NCI-H187 (cell line): ENCODE measurements around the gene AMMECR1.
A peak's percentile ranks its signal among the peaks of the same experiment; 100 is the strongest.
"Not testable (repeated sequence)": the region's sequence is repeated elsewhere in the genome, so short reads cannot be mapped to it uniquely, and the experiment has no call there.

ENCODE experiments used
- DNase-seq, 2 experiments: peaks; one replicate each; lab custom pipeline; 2025; lab: John Stamatoyannopoulos, UW

Gene AMMECR1

DNA sequence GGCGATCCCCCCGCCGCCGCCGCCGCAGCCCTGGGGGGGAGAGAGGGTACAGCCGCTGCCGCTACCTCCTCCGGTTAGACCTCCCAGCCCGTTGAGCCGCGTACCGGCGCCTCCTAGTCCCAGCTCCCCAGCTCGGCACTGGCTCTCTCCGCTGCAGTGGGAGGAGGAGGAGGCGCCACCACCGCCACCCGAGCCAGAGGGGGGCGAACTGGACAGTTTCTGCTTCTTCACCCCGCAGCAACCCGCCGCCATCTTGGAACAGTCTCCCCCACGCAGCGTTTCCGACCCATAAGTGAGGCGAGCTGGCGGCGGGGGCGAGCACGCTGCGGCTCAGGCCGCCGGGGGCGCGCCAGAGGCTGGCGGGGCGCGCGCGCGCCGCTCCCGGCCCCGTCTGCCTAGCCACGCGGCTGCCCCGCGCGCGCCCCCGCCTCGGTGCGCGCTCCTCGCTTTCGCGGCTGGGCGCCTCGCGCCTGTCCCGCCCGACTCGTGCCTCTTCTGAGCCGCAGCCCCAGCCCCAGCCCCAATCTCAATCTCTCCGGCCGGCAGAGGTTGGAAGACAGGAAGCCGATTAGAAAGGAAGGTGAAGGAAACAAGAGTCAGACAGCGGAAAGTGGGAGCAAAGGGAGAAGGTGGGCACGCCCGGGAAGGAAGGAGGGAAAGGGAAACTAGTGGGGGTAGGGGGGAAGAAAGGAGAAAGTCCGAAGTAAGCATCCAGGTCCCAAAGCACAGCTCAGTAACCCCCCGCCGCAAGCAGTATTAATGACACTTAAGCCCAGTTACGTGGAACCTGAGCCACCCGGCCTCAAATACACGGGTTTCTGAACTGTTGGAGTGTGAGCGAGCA is at the start of gene AMMECR1:
AMMECR1 (minus strand) TSS at position 266 of the 844 bp plus-strand sequence; CDS start at position 252, 14 bp downstream.
- DNase-seq: peak; percentile 68 to 78

DNA sequence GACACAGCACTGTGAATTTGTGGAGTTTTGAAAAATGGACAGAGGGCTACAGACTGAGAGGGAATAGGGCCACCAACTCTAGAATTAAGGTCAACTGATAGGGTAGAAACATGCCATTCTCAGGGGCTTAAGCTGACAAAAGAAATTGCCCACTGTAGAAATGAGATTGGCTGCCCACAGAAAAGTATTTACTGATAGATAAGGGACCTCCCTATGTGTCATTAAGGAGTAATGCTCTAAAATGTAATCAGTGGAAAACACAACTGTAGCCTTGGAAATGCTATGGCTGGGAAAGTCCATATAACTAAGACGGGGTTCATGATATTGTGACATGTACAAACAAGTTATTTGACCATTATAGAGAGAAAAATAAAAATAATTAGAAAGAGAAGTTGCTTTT is 45.4 kb upstream of the AMMECR1 start:
- DNase-seq: no peak

DNA sequence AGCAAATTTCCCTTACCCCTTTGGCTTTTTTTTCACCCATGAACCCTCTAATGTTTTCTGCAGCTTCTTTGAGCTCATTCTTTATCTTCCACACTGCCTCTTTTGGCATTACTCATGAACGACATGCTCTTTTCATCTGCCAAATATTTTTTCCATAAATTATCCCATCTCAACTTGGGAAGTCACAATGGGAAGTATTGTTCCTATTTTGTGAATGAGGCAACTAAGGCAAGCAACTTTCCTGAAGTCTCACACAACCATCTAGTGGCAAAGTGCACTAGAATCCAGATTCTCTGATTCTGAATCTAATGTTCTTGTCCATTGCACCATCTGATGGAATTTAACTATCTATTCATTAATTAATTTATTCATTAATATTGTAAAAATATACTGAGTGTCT is 41.4 kb upstream of the AMMECR1 start:
- no peak for DNase-seq

DNA sequence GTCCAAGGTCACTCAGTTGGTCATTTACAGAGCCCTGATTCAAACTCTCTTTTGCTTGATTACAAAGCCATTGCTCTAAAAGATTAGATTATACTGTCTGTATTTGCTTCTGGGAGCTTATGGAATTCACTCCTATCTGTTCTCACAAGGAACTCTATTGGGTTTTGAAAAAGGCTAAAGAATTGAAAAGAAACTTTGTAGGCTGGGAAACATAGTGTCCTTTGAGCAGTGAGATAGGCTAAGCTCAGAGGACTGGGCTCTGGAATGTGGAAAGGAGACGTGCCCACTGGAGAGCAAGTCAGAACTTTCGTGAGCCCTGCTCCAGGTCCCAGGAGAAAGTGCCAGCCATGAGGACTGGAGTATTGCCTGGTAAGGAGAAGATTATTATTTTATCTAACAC is 40.7 kb upstream of the AMMECR1 start, which contains the start of gene RTL9:
RTL9 (plus strand) TSS at position 301 of the 400 bp plus-strand sequence. CDS start 91,770 bp downstream, outside the sequence.
- DNase-seq: no peak

DNA sequence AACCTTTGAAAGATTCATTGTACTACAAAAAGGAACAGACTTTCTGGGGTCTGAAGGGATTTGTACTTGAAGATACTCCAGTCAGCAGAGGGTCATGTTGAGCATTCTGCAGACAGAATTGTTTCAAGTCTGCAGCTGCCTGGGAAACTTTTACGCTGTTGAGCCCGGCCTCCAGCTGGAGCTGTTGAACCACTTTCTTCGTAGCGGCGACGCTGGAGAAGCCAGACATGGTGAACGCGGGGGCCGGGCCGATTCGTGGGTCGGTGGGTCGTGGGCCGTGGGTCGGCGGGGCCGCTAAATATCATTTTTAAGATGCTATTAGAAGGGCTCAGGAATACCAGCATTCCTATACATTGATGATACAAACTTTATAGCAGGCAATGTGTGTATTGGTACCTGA is 28.8 kb upstream of the AMMECR1 start:
- DNase-seq: no peak

DNA sequence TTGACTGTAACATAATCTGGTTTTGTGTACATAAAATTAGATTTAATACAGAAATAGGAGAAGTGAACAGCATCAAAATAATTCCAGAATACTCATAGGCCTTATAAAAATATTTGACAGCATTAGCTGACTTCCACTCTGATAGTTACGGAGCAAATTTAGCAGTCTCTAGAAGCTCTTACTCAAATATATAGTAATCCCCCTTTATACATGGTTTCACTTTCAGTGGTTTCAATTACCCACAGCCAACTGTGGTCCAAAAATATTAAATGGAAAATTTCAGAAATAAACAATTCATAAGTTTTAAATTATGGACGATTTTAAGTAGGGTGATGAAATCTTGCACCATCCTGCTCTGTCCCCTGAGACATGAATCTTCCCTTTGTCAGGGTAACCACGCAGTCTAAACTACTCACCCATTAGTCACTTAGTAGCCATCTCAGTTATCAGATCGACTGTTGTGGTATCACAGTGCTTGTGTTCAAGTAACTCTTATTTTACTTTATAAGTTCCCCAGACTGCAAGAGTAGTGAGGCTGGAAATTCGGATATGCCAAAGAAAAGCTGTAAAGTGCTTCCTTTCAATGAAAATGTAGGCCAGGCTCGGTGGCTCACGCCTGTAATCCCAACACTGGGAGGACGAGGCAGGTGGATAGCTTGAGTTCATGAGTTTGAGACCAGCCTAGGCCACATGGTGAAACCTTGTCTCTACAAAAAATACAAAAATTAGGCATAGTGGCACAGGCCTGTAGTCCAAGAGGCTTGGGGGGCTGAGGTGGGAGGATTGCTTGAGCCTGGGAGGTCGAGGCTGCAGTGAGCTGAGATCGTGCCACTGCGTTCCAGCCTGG is 23.5 kb upstream of the AMMECR1 start:
- DNase-seq: no peak

DNA sequence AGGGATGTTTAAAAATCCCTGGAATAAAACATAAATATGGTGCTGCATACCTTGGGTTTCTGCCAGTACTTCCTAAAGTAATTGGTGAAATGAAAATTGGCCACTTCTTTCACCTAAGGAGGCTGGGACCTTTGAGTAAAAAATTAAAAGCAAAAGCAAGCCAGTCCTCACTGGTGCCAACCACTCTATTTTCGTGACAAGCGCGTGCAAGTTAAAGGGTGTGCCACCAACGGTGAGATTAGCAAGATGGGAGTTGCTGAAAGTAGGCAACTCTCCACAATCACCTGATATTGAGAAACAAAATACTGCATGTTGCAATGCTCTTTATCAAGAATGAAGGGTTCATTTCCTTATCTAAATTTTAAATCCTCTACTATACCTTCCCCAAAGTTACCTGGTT is 21.1 kb upstream of the AMMECR1 start:
- DNase-seq: no peak

DNA sequence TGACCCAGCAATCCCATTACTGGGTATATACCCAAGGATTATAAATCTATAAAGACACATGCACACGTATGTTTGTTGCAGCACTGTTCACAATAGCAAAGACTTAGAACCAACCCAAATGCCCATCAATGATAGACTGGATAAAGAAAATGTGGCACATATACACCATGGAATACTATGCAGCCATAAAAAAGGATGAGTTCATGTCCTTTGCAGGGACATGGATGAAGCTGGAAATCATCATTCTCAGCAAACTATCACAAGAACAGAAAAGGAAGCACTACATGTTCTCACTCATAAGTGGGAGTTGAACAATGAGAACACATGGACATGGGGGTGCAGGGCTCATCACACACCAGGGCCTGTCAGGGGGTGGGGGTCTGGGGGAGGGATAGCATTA is 15.6 kb upstream of the AMMECR1 start:
- not testable (repeated sequence) for DNase-seq

DNA sequence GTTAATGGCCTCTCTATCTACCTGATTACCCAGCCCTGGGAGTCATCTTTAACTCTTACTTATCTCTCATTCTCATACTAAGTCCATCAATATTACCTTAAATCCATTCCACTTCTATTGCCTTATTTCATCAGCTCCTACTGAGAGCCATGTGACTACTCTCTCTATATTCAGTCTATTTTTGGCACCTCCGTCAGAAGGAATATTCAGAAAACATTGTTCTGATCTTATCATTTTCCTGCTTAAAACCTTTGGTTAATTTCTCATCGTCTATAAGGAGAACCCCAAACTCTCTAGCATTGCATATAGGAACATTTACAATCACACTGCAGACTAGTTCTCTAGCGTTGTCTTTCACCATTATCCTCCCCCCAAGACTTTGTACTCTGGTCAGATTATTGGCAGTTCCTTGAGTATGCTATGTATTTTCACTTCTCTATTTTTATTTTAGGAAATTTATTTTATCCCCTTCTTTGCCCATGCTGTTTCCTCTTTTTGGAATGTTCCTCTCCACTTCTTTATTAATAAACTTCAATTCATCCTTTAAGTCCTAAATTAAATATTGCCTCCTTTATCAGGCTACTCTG is 13.7 kb upstream of the AMMECR1 start:
- no peak for DNase-seq

DNA sequence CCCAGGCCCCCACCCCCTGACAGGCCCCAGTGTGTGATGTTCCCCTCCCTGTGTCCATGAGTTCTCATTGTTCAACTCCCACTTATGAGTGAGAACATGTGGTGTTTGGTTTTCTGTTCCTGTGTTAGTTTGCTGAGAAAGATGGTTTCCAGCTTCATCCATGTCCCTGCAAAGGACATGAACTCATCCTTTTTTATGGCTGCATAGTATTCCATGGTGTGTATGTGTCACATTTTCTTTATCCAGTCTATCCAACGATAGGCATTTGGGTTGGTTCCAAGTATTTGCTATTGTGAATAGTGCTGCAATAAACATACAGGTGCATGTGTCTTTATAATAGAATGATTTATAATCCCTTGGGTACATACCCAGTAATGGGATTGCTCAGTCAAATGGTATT is 10.7 kb upstream of the AMMECR1 start:
- not testable (repeated sequence) for DNase-seq

DNA sequence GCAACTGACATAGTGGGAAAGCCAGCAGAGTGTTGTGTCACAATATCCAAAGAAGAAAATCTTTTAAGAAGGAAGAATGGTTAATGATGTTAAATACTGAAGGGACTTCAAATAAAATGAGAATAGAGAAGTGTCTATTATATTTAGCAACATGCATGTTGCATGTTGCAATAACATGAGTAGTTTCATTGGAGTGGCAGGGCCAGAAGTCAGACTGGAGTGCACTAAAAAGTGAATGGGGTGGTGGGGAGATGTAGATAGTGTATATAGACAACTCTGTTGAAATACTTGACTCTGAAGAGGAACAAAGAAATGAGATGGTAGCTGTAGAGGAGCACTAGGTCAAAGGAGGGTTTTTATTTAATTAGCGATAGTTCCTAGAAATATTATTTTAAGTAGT is 9.5 kb upstream of the AMMECR1 start:
- DNase-seq: no peak

DNA sequence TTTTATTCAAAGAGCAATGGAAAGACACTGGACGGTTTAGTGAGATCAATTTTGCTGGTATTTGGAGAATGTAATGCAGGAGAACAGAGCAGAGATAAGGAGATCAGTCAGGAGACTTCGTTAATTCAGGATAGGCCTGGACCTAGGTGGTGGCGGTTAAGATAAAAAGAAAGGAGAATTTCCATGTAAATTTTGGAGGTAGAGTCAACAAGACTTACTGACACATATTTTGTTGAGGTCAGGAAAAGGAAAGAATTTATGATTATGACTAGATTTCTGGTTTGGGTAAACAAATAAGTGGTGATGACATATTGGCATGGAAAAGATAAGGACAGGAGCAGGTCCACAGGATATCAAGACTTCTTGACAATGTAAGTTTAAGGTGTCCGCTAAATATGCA is 8.8 kb upstream of the AMMECR1 start:
- no peak for DNase-seq

DNA sequence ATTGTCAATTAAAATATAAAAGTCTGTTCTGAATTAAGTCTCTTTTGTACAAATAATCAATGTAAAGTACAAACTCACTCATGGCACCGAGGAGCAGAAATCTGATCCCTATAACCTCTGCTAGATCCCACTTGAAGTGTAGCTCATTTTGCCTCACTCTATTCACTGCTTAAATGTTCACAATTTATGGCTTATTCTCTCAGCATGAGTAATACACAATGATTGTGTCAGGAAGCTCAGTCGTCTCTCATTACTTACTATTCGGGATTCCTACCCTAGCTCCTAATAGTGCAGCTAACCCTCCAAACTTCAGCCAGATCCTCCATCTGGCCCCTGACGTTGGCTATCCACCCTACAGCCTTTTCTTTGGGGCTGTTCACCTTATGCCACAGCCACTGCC is 4.7 kb upstream of the AMMECR1 start:
- DNase-seq: no peak

DNA sequence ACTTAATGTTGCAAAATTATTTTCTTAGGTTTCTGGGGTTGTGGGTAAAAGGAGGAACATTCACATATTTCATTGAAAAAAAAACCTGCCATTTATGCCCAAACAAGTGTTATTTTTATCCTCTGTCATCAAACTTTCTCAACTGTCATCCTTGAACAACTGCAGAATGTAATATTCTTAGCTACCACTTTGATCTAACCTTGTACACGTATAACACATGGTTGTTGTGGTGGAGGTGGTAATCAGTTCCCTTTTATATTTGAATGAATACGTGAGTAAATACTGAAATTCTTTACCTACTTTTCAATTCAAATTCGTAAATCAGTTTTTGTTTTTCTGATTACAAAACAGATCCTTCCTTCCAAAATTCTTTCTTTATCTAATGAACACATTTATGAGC is 3.8 kb upstream of the AMMECR1 start:
- DNase-seq: no peak

DNA sequence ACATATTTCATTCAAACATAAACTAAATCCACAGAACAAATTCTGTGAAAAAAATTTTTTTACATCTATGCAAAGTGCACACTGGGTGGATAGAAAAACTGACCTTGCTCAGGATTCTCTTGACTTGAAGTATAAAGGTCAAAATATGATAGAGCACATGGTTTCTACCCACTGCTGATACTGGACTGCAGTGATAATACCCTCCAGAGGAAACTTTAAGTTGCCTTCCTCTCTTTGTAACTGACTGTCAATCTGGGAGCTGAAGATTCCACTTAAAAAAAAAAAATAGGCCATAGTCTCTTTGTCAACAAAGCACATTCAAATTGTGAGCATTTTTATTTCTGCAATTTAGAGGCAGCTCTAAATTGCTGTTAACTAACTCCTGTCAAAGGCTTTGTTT is 3.2 kb upstream of the AMMECR1 start:
- DNase-seq: no peak

DNA sequence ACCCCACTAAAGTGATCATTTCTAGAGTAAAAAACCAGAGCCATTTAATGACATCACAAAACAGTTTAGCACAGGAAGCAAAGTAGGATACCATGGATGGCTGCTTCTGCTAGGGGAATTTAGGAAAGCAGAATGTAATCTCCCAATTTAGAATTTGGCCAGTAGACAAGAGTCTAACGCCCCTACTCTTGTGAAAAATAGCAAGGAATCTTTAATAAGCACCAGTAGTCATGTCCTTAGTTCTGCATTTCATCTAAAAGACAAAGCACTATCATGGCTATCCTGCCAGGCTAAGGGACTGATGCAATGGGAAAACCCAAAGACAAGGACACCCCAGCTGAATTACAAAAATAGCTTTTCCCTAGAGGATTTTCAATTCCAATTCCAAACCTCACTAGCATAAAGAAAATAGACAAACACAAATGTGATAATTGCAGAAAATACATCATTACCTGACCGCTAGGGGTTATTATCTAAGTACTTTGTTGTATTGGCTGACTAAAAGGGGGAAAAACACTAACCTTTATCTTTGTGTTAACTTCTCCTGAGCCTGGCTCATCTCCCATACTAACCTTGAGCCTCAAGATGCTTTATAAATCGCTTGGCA is 2.6 kb upstream of the AMMECR1 start:
- DNase-seq: no peak

DNA sequence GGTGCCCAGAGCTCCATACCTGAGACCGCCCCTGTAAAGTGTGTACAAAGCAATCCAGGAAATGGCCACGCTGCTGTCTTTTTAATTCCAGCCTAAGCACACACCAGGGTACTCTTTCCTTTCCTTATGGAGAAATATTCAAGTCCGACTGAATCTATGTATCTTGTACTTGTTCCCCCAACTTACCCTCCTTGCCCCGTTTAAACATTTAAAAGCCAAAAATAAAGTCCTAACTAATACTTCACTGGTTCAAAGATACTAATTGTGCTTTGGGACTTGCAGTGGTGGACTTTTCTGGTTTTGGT is 731 bp upstream of the AMMECR1 start:
- no peak for DNase-seq

DNA sequence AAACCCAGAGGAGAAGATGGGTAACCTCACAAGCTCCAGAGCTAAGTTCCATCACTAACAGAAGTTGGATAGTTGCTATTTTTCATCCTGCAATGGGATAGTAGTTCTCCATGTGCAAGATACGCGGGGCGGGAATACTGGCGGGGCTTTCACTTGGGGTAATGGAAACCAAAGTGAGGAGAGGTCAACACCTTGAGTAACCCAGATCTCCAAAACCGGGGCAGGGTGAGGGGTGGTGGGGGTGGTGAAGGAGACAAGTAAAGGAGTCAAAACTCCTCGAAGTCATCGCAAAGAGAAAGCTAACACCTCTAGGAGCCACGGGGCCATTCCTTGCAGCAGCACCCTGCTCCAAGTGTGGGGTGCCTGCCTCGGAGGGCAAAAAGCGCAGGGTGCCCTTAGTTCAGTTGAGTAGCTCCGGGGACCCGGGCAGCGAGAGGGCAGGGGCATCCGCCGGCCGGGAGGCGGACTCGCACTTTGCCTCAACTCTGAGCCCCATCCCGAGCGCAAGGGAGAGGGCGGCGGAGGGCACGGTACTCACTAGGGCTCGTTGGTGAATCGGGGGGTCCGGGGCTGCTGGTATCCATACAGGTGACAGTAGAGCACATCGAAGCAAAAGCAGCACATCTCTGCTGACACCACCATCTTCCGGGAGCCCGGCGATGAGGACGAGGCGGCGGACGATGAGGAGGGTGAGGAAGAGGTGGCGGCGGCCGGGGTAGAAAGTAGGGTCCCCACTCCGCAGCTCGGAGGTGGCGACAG is 645 bp downstream of the AMMECR1 start:
- DNase-seq: no peak

DNA sequence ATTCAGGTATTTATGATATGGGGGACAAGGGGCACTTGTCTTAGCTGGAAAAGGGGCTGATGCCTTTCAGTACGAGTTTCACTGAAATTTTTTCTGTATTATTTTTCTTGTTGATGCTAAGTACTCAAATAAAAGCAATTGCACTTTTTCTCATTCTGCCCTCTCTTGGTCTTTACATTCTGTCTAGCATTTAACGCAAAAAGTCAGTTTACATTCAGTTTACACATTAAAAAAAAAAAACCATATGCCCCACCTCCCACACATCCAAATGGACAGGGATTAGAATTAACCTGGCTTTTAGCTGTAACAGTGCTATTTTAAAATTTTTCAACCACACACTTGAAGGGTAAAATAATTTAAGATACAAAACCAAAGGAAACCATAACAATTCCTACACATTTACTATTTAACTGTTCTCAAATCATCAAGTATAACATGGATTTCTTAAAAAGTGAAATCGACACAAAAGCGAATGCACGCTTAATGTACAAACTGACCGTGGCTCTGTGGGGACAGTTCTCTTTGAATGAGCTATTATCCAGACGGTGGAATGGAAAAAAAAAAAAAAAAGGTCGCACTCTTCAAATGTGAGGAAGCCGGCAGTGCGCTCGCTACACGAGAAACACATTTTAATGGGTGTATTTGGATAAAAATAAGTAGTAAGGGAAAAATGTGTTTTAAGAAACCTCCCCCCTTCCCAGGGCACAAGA is 1.4 kb downstream of the AMMECR1 start:
- DNase-seq: no peak

DNA sequence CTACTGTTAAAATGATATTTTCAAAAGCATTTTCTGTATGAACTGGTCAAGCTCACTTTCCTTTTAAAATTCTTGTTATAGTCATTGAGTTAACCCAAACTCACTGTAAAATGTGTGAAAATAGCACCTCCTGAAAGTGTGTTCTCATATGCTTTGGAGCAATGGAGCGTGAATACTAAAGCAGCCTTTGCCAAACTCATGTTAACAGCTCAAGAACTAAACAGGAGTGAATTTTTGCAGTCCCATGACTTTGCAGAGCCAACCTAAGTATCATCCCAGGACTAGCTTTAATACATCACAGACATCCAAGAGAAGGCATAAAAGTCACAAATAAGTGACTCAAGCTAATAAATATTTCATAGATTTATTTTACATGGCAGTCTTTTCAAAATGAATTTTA is 2.3 kb downstream of the AMMECR1 start:
- no peak for DNase-seq
